ENCODE measurements around the gene DPYD.

DPYD gene

DNA sequence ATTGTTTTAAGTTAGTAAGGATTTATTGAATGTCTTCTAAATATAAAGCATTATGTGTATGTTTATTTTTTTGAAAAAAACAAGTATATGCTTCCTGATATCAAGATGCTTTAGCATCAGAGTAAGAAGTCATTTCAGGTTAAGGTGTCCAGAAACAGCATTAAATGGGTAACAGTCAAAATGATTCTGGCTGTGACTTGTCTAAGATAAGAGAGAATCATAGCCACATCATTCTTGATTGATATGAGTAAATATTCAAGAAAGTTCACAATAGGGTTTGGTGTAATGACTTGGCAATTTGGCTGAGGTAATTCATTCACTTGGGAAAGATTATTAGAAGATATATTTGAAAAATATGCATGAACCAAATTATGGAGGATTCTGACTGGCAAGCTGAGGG, 193.8 kb downstream of the DPYD start:
- Histone ChIP-seq H3K9me3 (ENCODE audit: control insufficient read depth, insufficient read depth, low read length) (no peaks in the 10 kb centered on the region), H3K36me3 (ENCODE audit: control insufficient read depth, insufficient read depth, low read length) (no peaks in the 10 kb centered on the region), H3K27me3 (ENCODE audit: control insufficient read depth, insufficient read depth, low read length) (no peaks in the 10 kb centered on the region), H3K4me3 (ENCODE audit: low read length) (no peak overlapping the region), H3K27ac (ENCODE audit: low read length) (no peak overlapping the region), H3K4me1 (ENCODE audit: control insufficient read depth, insufficient read depth, low read length) (no peaks in the 10 kb centered on the region)
- no peak for DNase-seq (ENCODE audit: low read depth, low spot score)

DNA sequence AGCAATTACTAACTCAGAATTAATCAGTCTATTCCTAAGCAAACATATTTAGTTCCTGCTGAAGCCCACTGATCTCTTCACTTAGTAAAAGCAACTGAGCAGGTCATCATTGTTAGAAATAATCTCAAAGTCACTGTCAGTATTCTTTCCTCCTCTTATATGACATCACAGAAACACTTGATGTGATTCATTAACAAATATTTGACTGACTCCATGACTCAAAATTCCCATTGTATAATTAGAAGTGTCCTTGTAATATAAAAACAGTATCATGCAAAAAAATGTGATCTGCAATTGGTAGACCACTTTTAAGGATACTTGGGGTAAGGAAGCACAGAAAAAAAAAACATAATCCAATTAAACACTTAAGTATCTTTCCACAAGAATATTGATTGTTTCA, 194.4 kb downstream of the DPYD start:
- H3K27ac ChIP-seq (ENCODE audit: low read length): no peak overlapping the region
- no peaks in the 10 kb centered on the region for H3K9me3 ChIP-seq (ENCODE audit: control insufficient read depth, insufficient read depth, low read length)
- no peak overlapping the region for H3K4me3 ChIP-seq (ENCODE audit: low read length)
- no peaks in the 10 kb centered on the region for H3K36me3 ChIP-seq (ENCODE audit: control insufficient read depth, insufficient read depth, low read length)
- no peaks in the 10 kb centered on the region for H3K4me1 ChIP-seq (ENCODE audit: control insufficient read depth, insufficient read depth, low read length)
- no peaks in the 10 kb centered on the region for H3K27me3 ChIP-seq (ENCODE audit: control insufficient read depth, insufficient read depth, low read length)
- DNase-seq (ENCODE audit: low read depth, low spot score): no peak

DNA sequence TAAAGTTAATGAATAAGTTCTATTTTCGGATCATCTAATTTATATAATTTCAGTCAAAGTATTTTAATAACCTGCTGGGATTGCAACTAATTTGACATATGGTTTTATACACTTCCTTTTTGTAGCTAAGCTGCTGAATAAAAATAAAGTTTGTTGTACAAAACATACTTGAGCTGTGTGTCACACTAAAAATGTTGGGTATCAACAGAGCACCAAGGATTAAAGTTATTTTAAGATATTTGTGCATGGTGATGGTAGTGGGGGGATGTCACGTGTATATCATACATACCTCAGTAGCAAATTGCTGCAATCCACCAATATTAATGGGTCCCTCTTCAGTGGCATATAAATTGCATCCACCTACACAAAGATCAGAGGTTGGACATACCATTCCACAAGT, 199.6 kb downstream of the DPYD start:
- Histone ChIP-seq H3K36me3 (ENCODE audit: control insufficient read depth, insufficient read depth, low read length) (no peaks in the 10 kb centered on the region), H3K9me3 (ENCODE audit: control insufficient read depth, insufficient read depth, low read length) (no peaks in the 10 kb centered on the region), H3K27ac (ENCODE audit: low read length) (no peak overlapping the region), H3K27me3 (ENCODE audit: control insufficient read depth, insufficient read depth, low read length) (no peaks in the 10 kb centered on the region), H3K4me1 (ENCODE audit: control insufficient read depth, insufficient read depth, low read length) (no peaks in the 10 kb centered on the region), H3K4me3 (ENCODE audit: low read length) (no peak overlapping the region)
- no CpG with 5 or more reads among the region's 2 CpGs for WGBS (ENCODE audit: insufficient coverage, insufficient read length)
- DNase-seq (ENCODE audit: low read depth, low spot score): no peak

GRCh38 chr1:97712980-97713379, 207.9 kb downstream of the DPYD start:
- Histone ChIP-seq H3K27ac (ENCODE audit: low read length) (no peak overlapping the region), H3K27me3 (ENCODE audit: control insufficient read depth, insufficient read depth, low read length) (no peaks in the 10 kb centered on the region), H3K9me3 (ENCODE audit: control insufficient read depth, insufficient read depth, low read length) (no peaks in the 10 kb centered on the region), H3K4me1 (ENCODE audit: control insufficient read depth, insufficient read depth, low read length) (no peaks in the 10 kb centered on the region), H3K36me3 (ENCODE audit: control insufficient read depth, insufficient read depth, low read length) (no peaks in the 10 kb centered on the region), H3K4me3 (ENCODE audit: low read length) (no peak overlapping the region)
- DNase-seq (ENCODE audit: low read depth, low spot score): no peak
- no CpG with 5 or more reads among the region's 5 CpGs for WGBS (ENCODE audit: insufficient coverage, insufficient read length)

DNA sequence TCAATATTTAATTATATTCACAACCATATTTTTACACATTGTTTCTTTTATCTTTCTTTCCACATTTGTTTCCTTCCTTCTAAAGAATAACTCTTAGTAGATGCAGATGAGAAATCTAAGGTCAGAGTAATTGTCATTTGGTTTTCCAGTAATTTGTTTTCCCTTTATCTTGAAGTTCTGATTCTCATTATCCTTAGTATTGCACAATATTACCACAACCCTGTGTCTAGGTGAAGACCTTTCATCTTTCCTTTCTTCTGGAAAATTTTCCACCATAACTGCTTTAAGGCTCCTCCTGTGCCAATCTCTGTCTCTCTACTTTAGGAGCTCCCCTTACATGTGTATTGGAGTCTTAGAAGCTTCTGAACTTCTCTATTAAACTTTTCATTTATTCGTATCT, 209.0 kb downstream of the DPYD start:
- WGBS (ENCODE audit: insufficient coverage, insufficient read length): no CpG with 5 or more reads among the region's 1 CpG
- H3K36me3 ChIP-seq (ENCODE audit: control insufficient read depth, insufficient read depth, low read length): no peaks in the 10 kb centered on the region

GRCh38 chr1:97693601-97694000, 227.2 kb downstream of the DPYD start:
- Histone ChIP-seq H3K4me3 (ENCODE audit: low read length) (no peak overlapping the region), H3K9me3 (ENCODE audit: control insufficient read depth, insufficient read depth, low read length) (no peaks in the 10 kb centered on the region), H3K27ac (ENCODE audit: low read length) (no peak overlapping the region), H3K27me3 (ENCODE audit: control insufficient read depth, insufficient read depth, low read length) (no peaks in the 10 kb centered on the region), H3K4me1 (ENCODE audit: control insufficient read depth, insufficient read depth, low read length) (no peaks in the 10 kb centered on the region), H3K36me3 (ENCODE audit: control insufficient read depth, insufficient read depth, low read length) (no peaks in the 10 kb centered on the region)
- WGBS (ENCODE audit: insufficient coverage, insufficient read length): no CpG with 5 or more reads among the region's 1 CpG
- no peak for DNase-seq (ENCODE audit: low read depth, low spot score)

More for the DNA sequence above, 209.0 kb downstream of the DPYD start:
- Histone ChIP-seq H3K27ac (ENCODE audit: low read length) (no peak overlapping the region), H3K27me3 (ENCODE audit: control insufficient read depth, insufficient read depth, low read length) (no peaks in the 10 kb centered on the region), H3K4me3 (ENCODE audit: low read length) (no peak overlapping the region), H3K9me3 (ENCODE audit: control insufficient read depth, insufficient read depth, low read length) (no peaks in the 10 kb centered on the region), H3K4me1 (ENCODE audit: control insufficient read depth, insufficient read depth, low read length) (no peaks in the 10 kb centered on the region)
- no peak for DNase-seq (ENCODE audit: low read depth, low spot score)

- no peaks in the 10 kb centered on the region for H3K27me3 ChIP-seq (ENCODE audit: control insufficient read depth, insufficient read depth, low read length)
- H3K9me3 ChIP-seq (ENCODE audit: control insufficient read depth, insufficient read depth, low read length): no peaks in the 10 kb centered on the region
- H3K36me3 ChIP-seq (ENCODE audit: control insufficient read depth, insufficient read depth, low read length): no peaks in the 10 kb centered on the region
- H3K4me1 ChIP-seq (ENCODE audit: control insufficient read depth, insufficient read depth, low read length): no peaks in the 10 kb centered on the region
- no peak overlapping the region for H3K4me3 ChIP-seq (ENCODE audit: low read length)
- no peak overlapping the region for H3K27ac ChIP-seq (ENCODE audit: low read length)
- no peak for DNase-seq (ENCODE audit: low read depth, low spot score)
Observed at GRCh38 chr1:97691325-97691724, 229.5 kb downstream of the DPYD start.

- no peaks in the 10 kb centered on the region for H3K27me3 ChIP-seq (ENCODE audit: control insufficient read depth, insufficient read depth, low read length)
- DNase-seq (ENCODE audit: low read depth, low spot score): no peak
- H3K4me1 ChIP-seq (ENCODE audit: control insufficient read depth, insufficient read depth, low read length): no peaks in the 10 kb centered on the region
- WGBS (ENCODE audit: insufficient coverage, insufficient read length): no CpG with 5 or more reads among the region's 2 CpGs
- no peak overlapping the region for H3K4me3 ChIP-seq (ENCODE audit: low read length)
- no peaks in the 10 kb centered on the region for H3K36me3 ChIP-seq (ENCODE audit: control insufficient read depth, insufficient read depth, low read length)
- H3K9me3 ChIP-seq (ENCODE audit: control insufficient read depth, insufficient read depth, low read length): no peaks in the 10 kb centered on the region
- H3K27ac ChIP-seq (ENCODE audit: low read length): no peak overlapping the region
Observed at GRCh38 chr1:97685360-97685759, 235.5 kb downstream of the DPYD start.

GRCh38 chr1:97680894-97681293, 239.9 kb downstream of the DPYD start:
- Histone ChIP-seq H3K36me3 (ENCODE audit: control insufficient read depth, insufficient read depth, low read length) (no peaks in the 10 kb centered on the region), H3K9me3 (ENCODE audit: control insufficient read depth, insufficient read depth, low read length) (no peaks in the 10 kb centered on the region), H3K4me3 (ENCODE audit: low read length) (no peak overlapping the region), H3K27ac (ENCODE audit: low read length) (no peak overlapping the region), H3K4me1 (ENCODE audit: control insufficient read depth, insufficient read depth, low read length) (no peaks in the 10 kb centered on the region), H3K27me3 (ENCODE audit: control insufficient read depth, insufficient read depth, low read length) (no peaks in the 10 kb centered on the region)
- DNase-seq (ENCODE audit: low read depth, low spot score): no peak

- DNase-seq (ENCODE audit: low read depth, low spot score): no peak
- H3K9me3 ChIP-seq (ENCODE audit: control insufficient read depth, insufficient read depth, low read length): no peaks in the 10 kb centered on the region
- H3K27ac ChIP-seq (ENCODE audit: low read length): no peak overlapping the region
- H3K4me1 ChIP-seq (ENCODE audit: control insufficient read depth, insufficient read depth, low read length): no peaks in the 10 kb centered on the region
- no peaks in the 10 kb centered on the region for H3K27me3 ChIP-seq (ENCODE audit: control insufficient read depth, insufficient read depth, low read length)
- H3K36me3 ChIP-seq (ENCODE audit: control insufficient read depth, insufficient read depth, low read length): no peaks in the 10 kb centered on the region
- no peak overlapping the region for H3K4me3 ChIP-seq (ENCODE audit: low read length)
- WGBS (ENCODE audit: insufficient coverage, insufficient read length): no CpG with 5 or more reads among the region's 3 CpGs
Observed at GRCh38 chr1:97680470-97680869, 240.4 kb downstream of the DPYD start.

- Histone ChIP-seq H3K27ac (ENCODE audit: low read length) (no peak overlapping the region), H3K27me3 (ENCODE audit: control insufficient read depth, insufficient read depth, low read length) (no peaks in the 10 kb centered on the region), H3K36me3 (ENCODE audit: control insufficient read depth, insufficient read depth, low read length) (no peaks in the 10 kb centered on the region), H3K9me3 (ENCODE audit: control insufficient read depth, insufficient read depth, low read length) (no peaks in the 10 kb centered on the region), H3K4me3 (ENCODE audit: low read length) (no peak overlapping the region), H3K4me1 (ENCODE audit: control insufficient read depth, insufficient read depth, low read length) (no peaks in the 10 kb centered on the region)
- DNase-seq (ENCODE audit: low read depth, low spot score): no peak
- WGBS (ENCODE audit: insufficient coverage, insufficient read length): no CpG with 5 or more reads among the region's 4 CpGs
Observed at GRCh38 chr1:97677702-97678101, 243.1 kb downstream of the DPYD start.

DNA sequence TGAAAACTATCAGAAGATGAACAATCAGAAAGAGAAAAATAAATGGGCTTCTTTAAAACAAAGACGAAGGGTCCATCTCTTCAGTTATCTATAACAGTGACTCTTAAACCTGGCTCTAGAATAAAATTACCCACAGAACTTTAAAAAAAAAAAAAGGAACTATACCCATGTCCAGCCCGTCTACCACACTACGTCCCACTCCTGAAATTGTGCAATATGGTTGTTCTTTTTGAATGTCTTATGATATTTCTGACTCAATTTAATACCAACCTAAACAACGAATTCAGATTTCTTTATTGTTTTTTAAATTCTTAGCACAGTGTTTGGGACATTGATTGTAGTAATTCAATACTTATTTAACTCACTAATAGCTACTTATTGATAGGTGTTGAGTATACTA, 246.3 kb downstream of the DPYD start:
- H3K36me3 ChIP-seq (ENCODE audit: control insufficient read depth, insufficient read depth, low read length): no peaks in the 10 kb centered on the region
- H3K27me3 ChIP-seq (ENCODE audit: control insufficient read depth, insufficient read depth, low read length): no peaks in the 10 kb centered on the region

More for the DNA sequence above, 246.3 kb downstream of the DPYD start:
- H3K9me3 ChIP-seq (ENCODE audit: control insufficient read depth, insufficient read depth, low read length): no peaks in the 10 kb centered on the region
- no peak overlapping the region for H3K4me3 ChIP-seq (ENCODE audit: low read length)
- no peak for DNase-seq (ENCODE audit: low read depth, low spot score)
- no peaks in the 10 kb centered on the region for H3K4me1 ChIP-seq (ENCODE audit: control insufficient read depth, insufficient read depth, low read length)
- H3K27ac ChIP-seq (ENCODE audit: low read length): no peak overlapping the region
- WGBS (ENCODE audit: insufficient coverage, insufficient read length): no CpG with 5 or more reads among the region's 4 CpGs
